ENCODE results near the gene NFU1.
"Not testable (repeated sequence)": the region's sequence is repeated elsewhere in the genome, so short reads cannot be mapped to it uniquely, and the experiment has no call there.

Gene NFU1

DNA sequence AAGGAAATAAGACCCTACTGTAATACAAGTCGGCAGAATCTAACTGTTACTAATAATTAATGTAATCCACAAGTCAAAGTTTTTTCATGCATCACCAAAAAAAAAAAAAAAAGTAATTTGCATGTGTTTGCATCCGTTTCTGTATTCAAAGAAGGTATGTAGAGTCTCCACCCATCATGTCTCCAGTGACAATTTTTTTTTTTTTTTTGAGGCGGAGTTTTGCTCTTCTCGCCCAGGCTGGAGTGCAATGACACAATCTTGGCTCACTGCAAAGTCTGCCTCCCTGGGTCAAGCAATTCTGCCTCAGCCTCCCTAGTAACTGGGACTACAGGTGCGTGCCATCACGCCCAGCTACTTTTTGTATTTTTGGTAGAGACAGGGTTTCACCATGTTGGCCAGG is 24.2 kb upstream of the NFU1 start:
- H3K36me3 Mint-ChIP-seq (ENCODE audit: low read depth): peaks cover 40% of the 10 kb centered on the region
- H3K27ac Mint-ChIP-seq: no peak overlapping the region
- no peaks in the 10 kb centered on the region for H3K9me3 Mint-ChIP-seq
- H3K4me1 Mint-ChIP-seq (ENCODE audit: low read depth): peaks cover 4% of the 10 kb centered on the region
- no peak overlapping the region for H3K4me3 Mint-ChIP-seq
- H3K27me3 Mint-ChIP-seq: no peaks in the 10 kb centered on the region

- Mint-ChIP-seq H3K27me3 (no peaks in the 10 kb centered on the region), H3K4me1 (ENCODE audit: low read depth) (peaks cover 8% of the 10 kb centered on the region), H3K27ac (peak overlapping the region; percentile 29), H3K9me3 (no peaks in the 10 kb centered on the region), H3K4me3 (no peak overlapping the region), H3K36me3 (ENCODE audit: low read depth) (peaks cover 25% of the 10 kb centered on the region)
Observed at GRCh38 chr2:69459936-69460335, 22.7 kb upstream of the NFU1 start.

- Mint-ChIP-seq H3K4me3 (no peak overlapping the region), H3K27ac (no peak overlapping the region), H3K27me3 (no peaks in the 10 kb centered on the region), H3K4me1 (ENCODE audit: low read depth) (peaks cover 32% of the 10 kb centered on the region), H3K36me3 (ENCODE audit: low read depth) (peaks cover 9% of the 10 kb centered on the region), H3K9me3 (no peaks in the 10 kb centered on the region)
Observed at GRCh38 chr2:69456950-69457445, 19.8 kb upstream of the NFU1 start.

GRCh38 chr2:69456154-69456553 is 18.9 kb upstream of the NFU1 start:
- Mint-ChIP-seq H3K27ac (no peak overlapping the region), H3K9me3 (no peaks in the 10 kb centered on the region), H3K4me1 (ENCODE audit: low read depth) (peaks cover 32% of the 10 kb centered on the region), H3K4me3 (no peak overlapping the region), H3K36me3 (ENCODE audit: low read depth) (peaks cover 4% of the 10 kb centered on the region), H3K27me3 (no peaks in the 10 kb centered on the region)

- Mint-ChIP-seq H3K36me3 (ENCODE audit: low read depth) (peaks cover 1% of the 10 kb centered on the region), H3K27me3 (no peaks in the 10 kb centered on the region)
Observed at GRCh38 chr2:69454976-69455375, 17.7 kb upstream of the NFU1 start.

DNA sequence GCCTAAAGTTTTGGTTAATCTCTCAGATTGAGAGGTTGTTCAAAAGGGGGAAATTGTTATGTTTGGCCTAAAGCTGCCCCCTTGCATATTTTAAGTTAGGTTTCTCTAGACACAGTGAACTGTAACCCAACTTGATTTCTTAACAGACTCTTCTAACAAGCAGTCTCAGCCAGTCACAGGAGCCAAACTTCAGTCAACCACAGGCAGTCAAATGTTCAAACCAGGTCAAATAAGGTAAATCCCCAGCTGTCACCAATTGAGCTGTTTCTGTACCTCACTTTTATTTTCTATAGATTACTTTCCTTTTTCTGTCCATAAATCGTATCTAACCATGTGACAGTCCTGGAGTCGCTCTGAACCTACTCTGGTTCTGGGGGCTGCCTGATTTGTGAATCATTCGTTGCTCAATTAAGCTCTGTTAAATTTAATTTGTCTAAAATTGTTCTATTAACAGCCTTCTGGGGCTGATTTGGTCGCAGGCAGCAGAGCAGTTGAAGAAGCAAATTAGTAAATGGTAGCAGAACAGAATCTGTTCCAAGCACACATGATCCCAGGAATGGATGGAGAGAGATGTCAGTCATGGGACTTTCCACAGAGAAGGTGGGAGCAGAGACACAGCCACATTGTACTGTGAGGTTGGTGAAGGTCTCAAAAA is 16.4 kb upstream of the NFU1 start:
- H3K9me3 Mint-ChIP-seq: no peaks in the 10 kb centered on the region
- H3K36me3 Mint-ChIP-seq (ENCODE audit: low read depth): no peaks in the 10 kb centered on the region
- peak overlapping the region; percentile 77 for H3K27ac Mint-ChIP-seq
- H3K27me3 Mint-ChIP-seq: no peaks in the 10 kb centered on the region
- no peak overlapping the region for H3K4me3 Mint-ChIP-seq
- peaks cover 32% of the 10 kb centered on the region for H3K4me1 Mint-ChIP-seq (ENCODE audit: low read depth)

More at GRCh38 chr2:69454976-69455375, 17.7 kb upstream of the NFU1 start:
- Mint-ChIP-seq H3K9me3 (no peaks in the 10 kb centered on the region), H3K27ac (no peak overlapping the region), H3K4me3 (no peak overlapping the region), H3K4me1 (ENCODE audit: low read depth) (peaks cover 32% of the 10 kb centered on the region)

GRCh38 chr2:69452687-69453086 is 15.5 kb upstream of the NFU1 start:
- Mint-ChIP-seq H3K4me3 (no peak overlapping the region), H3K9me3 (no peaks in the 10 kb centered on the region), H3K36me3 (ENCODE audit: low read depth) (no peaks in the 10 kb centered on the region), H3K27me3 (no peaks in the 10 kb centered on the region), H3K27ac (no peak overlapping the region), H3K4me1 (ENCODE audit: low read depth) (peaks cover 32% of the 10 kb centered on the region)

DNA sequence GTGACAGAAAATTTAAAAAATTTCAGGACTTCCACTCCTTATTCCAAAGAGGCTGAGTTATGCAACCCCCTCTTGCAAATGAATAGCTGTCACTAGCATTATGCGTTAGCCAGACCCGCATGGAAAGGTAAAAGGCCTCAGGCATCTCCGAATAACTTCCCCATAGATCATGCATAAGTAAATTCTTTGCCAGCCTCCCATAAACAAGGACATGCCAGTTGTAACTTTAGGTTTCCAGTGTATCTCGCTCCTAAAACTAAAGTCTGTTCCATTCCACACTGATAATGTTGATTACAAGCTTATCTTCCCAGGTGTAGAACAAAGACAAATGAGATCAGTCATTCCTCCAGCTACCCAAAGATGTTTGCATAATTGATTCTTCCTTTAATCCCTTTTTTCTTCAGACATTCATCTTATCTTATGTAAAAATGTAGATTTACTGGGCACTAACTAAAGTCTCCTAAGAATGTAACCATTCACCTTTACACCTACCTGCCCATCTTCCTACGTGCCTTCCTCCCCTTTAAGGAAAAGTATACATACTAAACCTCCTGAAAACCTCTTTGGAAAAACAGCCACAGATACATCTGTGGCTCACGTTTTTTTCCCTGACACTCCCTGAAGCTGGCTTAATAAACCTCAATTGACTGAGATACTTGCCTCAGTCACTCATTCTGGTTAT is 13.6 kb upstream of the NFU1 start:
- no peaks in the 10 kb centered on the region for H3K36me3 Mint-ChIP-seq (ENCODE audit: low read depth)
- H3K4me3 Mint-ChIP-seq: no peak overlapping the region
- no peaks in the 10 kb centered on the region for H3K9me3 Mint-ChIP-seq
- H3K27ac Mint-ChIP-seq: no peak overlapping the region
- H3K27me3 Mint-ChIP-seq: no peaks in the 10 kb centered on the region
- peaks cover 28% of the 10 kb centered on the region for H3K4me1 Mint-ChIP-seq (ENCODE audit: low read depth)

DNA sequence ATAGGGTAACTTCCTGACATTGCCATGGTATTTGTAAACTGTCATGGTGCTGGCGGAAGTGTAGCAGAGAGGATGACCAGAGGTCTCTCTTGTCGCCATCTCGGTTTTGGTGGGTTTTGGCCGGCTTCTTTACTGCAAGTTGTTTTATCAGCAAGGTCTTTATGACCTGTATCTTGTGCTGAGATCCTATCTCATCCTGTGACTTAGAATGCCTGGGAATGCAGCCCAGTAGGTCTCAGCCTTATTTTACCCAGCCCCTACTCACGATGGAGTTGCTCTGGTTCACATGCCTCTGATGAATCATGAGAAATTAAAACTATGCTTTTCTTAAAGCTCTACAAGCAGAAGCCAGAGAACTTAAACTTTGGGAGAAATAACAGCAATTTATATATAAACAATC is 12.7 kb upstream of the NFU1 start:
- no peak overlapping the region for H3K4me3 Mint-ChIP-seq
- H3K4me1 Mint-ChIP-seq (ENCODE audit: low read depth): peaks cover 23% of the 10 kb centered on the region
- H3K27ac Mint-ChIP-seq: no peak overlapping the region
- no peaks in the 10 kb centered on the region for H3K36me3 Mint-ChIP-seq (ENCODE audit: low read depth)
- no peaks in the 10 kb centered on the region for H3K9me3 Mint-ChIP-seq
- no peaks in the 10 kb centered on the region for H3K27me3 Mint-ChIP-seq

DNA sequence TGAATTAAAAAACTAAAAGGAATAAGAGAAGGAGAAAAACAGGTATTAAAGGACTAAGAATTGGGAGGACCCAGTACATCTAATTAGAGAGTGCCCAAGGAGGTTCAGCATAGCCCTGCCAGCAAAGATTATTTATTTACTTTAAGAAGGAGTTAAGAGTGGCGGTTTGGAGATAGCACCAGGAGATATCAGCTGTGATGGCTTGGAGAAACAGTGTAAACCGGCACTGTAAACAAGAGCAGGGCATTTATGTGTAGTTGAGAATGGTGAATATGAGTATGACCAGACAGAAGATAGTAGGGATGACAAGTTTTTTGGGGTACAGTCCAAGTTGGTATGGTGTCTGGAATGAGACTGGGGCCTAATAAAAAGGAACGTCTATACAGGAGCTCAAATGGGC is 6.4 kb upstream of the NFU1 start:
- not testable (repeated sequence) for H3K4me3 Mint-ChIP-seq; H3K27me3 Mint-ChIP-seq; H3K4me1 Mint-ChIP-seq (ENCODE audit: low read depth); H3K27ac Mint-ChIP-seq; H3K9me3 Mint-ChIP-seq; H3K36me3 Mint-ChIP-seq (ENCODE audit: low read depth)

- not testable (repeated sequence) for H3K36me3 Mint-ChIP-seq (ENCODE audit: low read depth); H3K9me3 Mint-ChIP-seq; H3K4me3 Mint-ChIP-seq; H3K27me3 Mint-ChIP-seq; H3K27ac Mint-ChIP-seq
- H3K4me1 Mint-ChIP-seq (ENCODE audit: low read depth): peaks cover 32% of the 10 kb centered on the region
Observed at GRCh38 chr2:69439499-69439898, 2.3 kb upstream of the NFU1 start.

GRCh38 chr2:69438580-69438979 is 1.3 kb upstream of the NFU1 start:
- no peak overlapping the region for H3K27ac Mint-ChIP-seq
- peaks cover 7% of the 10 kb centered on the region for H3K9me3 Mint-ChIP-seq
- peaks cover 34% of the 10 kb centered on the region for H3K4me1 Mint-ChIP-seq (ENCODE audit: low read depth)
- no peaks in the 10 kb centered on the region for H3K27me3 Mint-ChIP-seq
- H3K4me3 Mint-ChIP-seq: no peak overlapping the region
- no peaks in the 10 kb centered on the region for H3K36me3 Mint-ChIP-seq (ENCODE audit: low read depth)

DNA sequence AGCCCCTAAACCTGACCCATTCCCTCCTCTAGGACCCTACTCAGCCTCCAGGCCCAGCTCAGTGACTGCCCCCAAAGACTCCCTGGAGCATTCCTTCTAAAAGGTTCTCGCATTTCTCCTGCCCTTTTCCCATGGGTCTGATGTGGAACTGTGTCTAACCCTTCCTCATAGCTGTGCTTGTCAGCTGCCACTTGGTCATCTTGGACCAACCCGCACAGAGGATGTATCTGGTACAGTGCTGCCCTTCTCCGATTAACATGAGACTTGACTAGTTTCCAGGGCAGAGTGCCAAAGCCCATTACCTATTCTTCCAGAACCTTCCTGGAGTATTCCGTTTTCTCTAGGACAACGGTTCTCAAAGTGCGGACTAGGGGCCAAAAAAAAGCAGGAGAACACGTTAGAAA is 518 bp upstream of the NFU1 start:
- H3K36me3 Mint-ChIP-seq (ENCODE audit: low read depth): no peaks in the 10 kb centered on the region
- H3K4me3 Mint-ChIP-seq: peak overlapping the region; percentile 96
- H3K4me1 Mint-ChIP-seq (ENCODE audit: low read depth): peaks cover 34% of the 10 kb centered on the region
- H3K27ac Mint-ChIP-seq: peak overlapping the region; percentile 98
- peaks cover 7% of the 10 kb centered on the region for H3K9me3 Mint-ChIP-seq
- no peaks in the 10 kb centered on the region for H3K27me3 Mint-ChIP-seq

- peak overlapping the region; percentile 96 for H3K4me3 Mint-ChIP-seq
Observed at GRCh38 chr2:69436596-69436937, 668 bp downstream of the NFU1 start.

GRCh38 chr2:69434753-69435152 is 2.5 kb downstream of the NFU1 start:
- Mint-ChIP-seq H3K9me3 (peaks cover 7% of the 10 kb centered on the region), H3K27me3 (no peaks in the 10 kb centered on the region), H3K4me1 (ENCODE audit: low read depth) (peaks cover 37% of the 10 kb centered on the region), H3K27ac (no peak overlapping the region), H3K4me3 (no peak overlapping the region), H3K36me3 (ENCODE audit: low read depth) (peaks cover 4% of the 10 kb centered on the region)

More at GRCh38 chr2:69436596-69436937, 668 bp downstream of the NFU1 start:
- Mint-ChIP-seq H3K4me1 (ENCODE audit: low read depth) (peaks cover 37% of the 10 kb centered on the region), H3K27me3 (no peaks in the 10 kb centered on the region), H3K36me3 (ENCODE audit: low read depth) (peaks cover 4% of the 10 kb centered on the region), H3K9me3 (peaks cover 7% of the 10 kb centered on the region), H3K27ac (peak overlapping the region; percentile 98)
